OCI-LY3 (cell line): ENCODE data around the gene IL1RAPL1.

Experiments
- H2AFZ ChIP-seq: fragments of 200-600, 300-600 bp; shearing (Covaris generic); 2 replicates; pipeline ENCODE4 v1.6.0; 2014; ENCODE audit warnings: antibody characterized with exemption, low read depth, low read length
- H3K27ac ChIP-seq: fragments of 200-600, 300-600 bp; sonication (generic); 2 replicates; pipeline ENCODE4 v1.5.1; 2014; ENCODE audit warnings: mild to moderate bottlenecking, low read length, moderate library complexity, mixed read lengths
- H3K27me3 ChIP-seq: fragments of 200-600, 300-600 bp; sonication (generic); 2 replicates; pipeline ENCODE4 v1.6.1; 2014; ENCODE audit warnings: low read depth, low read length, mixed read lengths
- H3K36me3 ChIP-seq: fragments of 200-600, 300-600 bp; sonication (generic); replicated peaks from 2 replicates; pipeline ENCODE3; 2014; ENCODE audit warnings: low read depth, low read length, mixed read lengths
- H3K4me1 ChIP-seq: fragments of 300-600, 200-600 bp; sonication (generic); 2 replicates; pipeline ENCODE4 v1.6.1; 2014; ENCODE audit warnings: low read length, mixed read lengths
- H3K4me2 ChIP-seq: fragments of 200-600, 300-600 bp; sonication (generic); 2 replicates; pipeline ENCODE4 v1.6.1; 2014; ENCODE audit warnings: low read length, mixed read lengths
- H3K4me3 ChIP-seq: fragments of 300-600, 200-600 bp; sonication (generic); 2 replicates; pipeline ENCODE4 v1.5.1; 2014; ENCODE audit warnings: antibody characterized with exemption, mild to moderate bottlenecking, low read length, moderate library complexity
- H3K79me2 ChIP-seq: fragments of 300-600, 200-600 bp; shearing (Covaris generic); 2 replicates; pipeline ENCODE4 v1.6.1; 2014; ENCODE audit warnings: mild to moderate bottlenecking, low read length, mixed read lengths
- H3K9ac ChIP-seq: fragments of 300-600, 200-600 bp; shearing (Covaris generic); 2 replicates; pipeline ENCODE4 v1.6.0; 2014; ENCODE audit warnings: mild to moderate bottlenecking, low read length, moderate library complexity
- H3K9me3 ChIP-seq: fragments of 200-600, 300-600 bp; shearing (Covaris generic); 2 replicates; pipeline ENCODE4 v1.6.1; 2014; ENCODE audit warnings: low read length, mixed read lengths; ENCODE audit not compliant: insufficient read depth
- H4K20me1 ChIP-seq: fragments of 200-600, 300-600 bp; sonication (generic); 2 replicates; pipeline ENCODE4 v1.6.1; 2016; ENCODE audit warnings: low read length, mixed read lengths; ENCODE audit not compliant: insufficient read depth
- EZH2phosphoT487 ChIP-seq: fragments of 200-600 bp; shearing (Covaris generic); IDR thresholded peaks from 2 replicates; pipeline ENCODE4 v1.6.1; 2018; ENCODE audit warnings: antibody characterized with exemption, mixed run types, low read depth
- TF ChIP-seq, protein P1 (sequence below): fragments of 200-600, 300-600 bp; sonication (generic); IDR thresholded peaks from 2 replicates; pipeline ENCODE4 v1.5.1; 2014; ENCODE audit warnings: antibody characterized with exemption, low read length, low read depth

Gene IL1RAPL1

DNA sequence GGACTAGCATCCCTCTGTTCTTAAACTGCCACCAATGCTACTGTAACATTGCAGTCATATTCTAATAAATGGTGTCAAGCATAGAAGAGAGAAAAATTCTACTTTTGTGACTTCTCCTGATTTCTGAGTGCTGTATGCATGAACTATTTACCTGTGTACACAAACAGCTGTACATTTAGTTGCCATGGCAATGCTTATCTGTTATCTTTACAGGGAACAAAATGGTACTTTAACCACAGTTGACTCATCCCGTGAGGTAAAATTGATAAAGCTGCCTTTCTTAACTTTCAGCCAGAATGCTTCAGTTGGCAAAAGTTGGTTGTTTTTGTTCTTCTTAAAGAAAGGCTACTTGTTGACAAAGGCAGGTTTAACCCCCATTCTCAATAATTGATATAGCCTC lies 1040.6 kb downstream of the IL1RAPL1 start:
- H2AFZ ChIP-seq: no peak overlapping the region
- no peak overlapping the region for H3K4me2 ChIP-seq
- no peaks in the 10 kb centered on the region for H3K27me3 ChIP-seq

DNA sequence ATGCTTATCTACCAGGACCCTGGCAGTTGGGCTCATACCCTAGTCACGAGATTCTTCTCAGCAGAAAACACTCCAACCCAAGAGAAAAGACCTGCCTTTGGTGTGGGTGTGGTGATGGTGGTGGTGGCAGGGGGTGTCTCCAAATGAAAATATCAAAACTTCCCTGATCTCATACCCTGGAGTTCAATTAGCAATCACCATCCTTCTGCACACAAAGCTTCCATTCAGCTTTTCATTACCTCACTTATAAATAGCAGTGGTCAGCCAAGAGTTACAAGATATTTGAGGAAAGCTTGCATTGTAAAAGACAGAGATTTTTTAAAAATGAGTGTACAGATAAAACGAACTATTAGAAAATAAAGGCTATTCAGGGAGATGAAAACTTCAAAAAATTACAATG lies 1047.3 kb downstream of the IL1RAPL1 start:
- no peak for TF ChIP-seq EZH2phosphoT487
- TF ChIP-seq, protein P1, sequence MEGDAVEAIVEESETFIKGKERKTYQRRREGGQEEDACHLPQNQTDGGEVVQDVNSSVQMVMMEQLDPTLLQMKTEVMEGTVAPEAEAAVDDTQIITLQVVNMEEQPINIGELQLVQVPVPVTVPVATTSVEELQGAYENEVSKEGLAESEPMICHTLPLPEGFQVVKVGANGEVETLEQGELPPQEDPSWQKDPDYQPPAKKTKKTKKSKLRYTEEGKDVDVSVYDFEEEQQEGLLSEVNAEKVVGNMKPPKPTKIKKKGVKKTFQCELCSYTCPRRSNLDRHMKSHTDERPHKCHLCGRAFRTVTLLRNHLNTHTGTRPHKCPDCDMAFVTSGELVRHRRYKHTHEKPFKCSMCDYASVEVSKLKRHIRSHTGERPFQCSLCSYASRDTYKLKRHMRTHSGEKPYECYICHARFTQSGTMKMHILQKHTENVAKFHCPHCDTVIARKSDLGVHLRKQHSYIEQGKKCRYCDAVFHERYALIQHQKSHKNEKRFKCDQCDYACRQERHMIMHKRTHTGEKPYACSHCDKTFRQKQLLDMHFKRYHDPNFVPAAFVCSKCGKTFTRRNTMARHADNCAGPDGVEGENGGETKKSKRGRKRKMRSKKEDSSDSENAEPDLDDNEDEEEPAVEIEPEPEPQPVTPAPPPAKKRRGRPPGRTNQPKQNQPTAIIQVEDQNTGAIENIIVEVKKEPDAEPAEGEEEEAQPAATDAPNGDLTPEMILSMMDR: no peak
- H3K79me2 ChIP-seq: no peaks in the 10 kb centered on the region
- no peak overlapping the region for H3K27ac ChIP-seq
- H3K27me3 ChIP-seq: no peaks in the 10 kb centered on the region
- H3K36me3 ChIP-seq: no peaks in the 10 kb centered on the region
- no peak overlapping the region for H3K9ac ChIP-seq
- H3K4me3 ChIP-seq: no peak overlapping the region
- H3K9me3 ChIP-seq: no peaks in the 10 kb centered on the region
- no peak overlapping the region for H2AFZ ChIP-seq
- H4K20me1 ChIP-seq: no peaks in the 10 kb centered on the region
- no peaks in the 10 kb centered on the region for H3K4me1 ChIP-seq
- no peak overlapping the region for H3K4me2 ChIP-seq

More for the DNA sequence above, 1040.6 kb downstream of the IL1RAPL1 start:
- Histone ChIP-seq H3K9ac (no peak overlapping the region), H4K20me1 (no peaks in the 10 kb centered on the region), H3K4me3 (no peak overlapping the region), H3K9me3 (no peaks in the 10 kb centered on the region), H3K79me2 (no peaks in the 10 kb centered on the region), H3K36me3 (no peaks in the 10 kb centered on the region), H3K4me1 (peaks cover 11% of the 10 kb centered on the region), H3K27ac (no peak overlapping the region)
- TF ChIP-seq, protein P1: no peak
- TF ChIP-seq EZH2phosphoT487: no peak

DNA sequence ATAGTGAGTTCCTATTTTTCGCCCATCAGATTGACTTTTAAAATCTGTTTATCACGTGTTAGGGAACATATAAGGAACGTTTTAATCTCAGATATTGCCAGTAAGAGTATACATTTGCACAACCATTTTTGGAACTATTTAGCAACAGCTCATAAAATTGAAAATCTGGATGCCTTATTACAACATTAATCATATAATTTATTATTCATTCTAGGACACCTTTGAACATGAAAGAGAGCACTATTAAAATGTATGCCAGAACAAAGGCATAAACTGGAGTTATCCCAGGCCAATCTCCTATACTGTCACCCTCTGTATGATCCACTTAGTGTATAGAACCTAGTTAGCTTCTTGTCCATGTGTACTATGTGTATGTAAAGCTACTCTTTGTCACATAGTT lies 1049.1 kb downstream of the IL1RAPL1 start:
- Histone ChIP-seq H3K27ac (no peak overlapping the region), H3K27me3 (no peaks in the 10 kb centered on the region), H3K4me2 (no peak overlapping the region), H3K9me3 (no peaks in the 10 kb centered on the region), H3K4me1 (no peaks in the 10 kb centered on the region), H2AFZ (no peak overlapping the region), H3K79me2 (no peaks in the 10 kb centered on the region), H4K20me1 (no peaks in the 10 kb centered on the region), H3K9ac (no peak overlapping the region), H3K36me3 (no peaks in the 10 kb centered on the region), H3K4me3 (no peak overlapping the region)
- TF ChIP-seq EZH2phosphoT487: no peak
- TF ChIP-seq, protein P1: no peak

DNA sequence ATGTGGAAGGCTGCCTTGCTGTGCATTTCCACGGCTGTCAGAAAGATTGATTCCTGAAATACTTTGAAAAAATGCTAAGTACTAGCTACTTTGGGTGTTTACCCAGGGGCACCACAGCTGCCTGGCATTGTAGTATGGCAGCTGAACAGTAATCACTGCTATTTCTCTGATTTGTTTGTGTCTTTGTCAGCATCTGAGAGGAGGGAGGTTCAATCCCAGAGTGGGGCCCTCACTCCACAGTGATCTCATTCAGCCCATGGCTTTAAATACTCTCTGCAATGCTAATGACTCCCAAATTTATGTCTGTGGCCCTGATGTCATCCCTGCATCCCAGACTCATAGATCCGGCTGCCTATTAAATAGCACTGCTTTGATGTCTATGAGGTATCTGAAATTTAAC lies 1052.9 kb downstream of the IL1RAPL1 start:
- Histone ChIP-seq H4K20me1 (no peaks in the 10 kb centered on the region), H3K9ac (no peak overlapping the region), H3K36me3 (no peaks in the 10 kb centered on the region), H3K4me1 (no peaks in the 10 kb centered on the region), H3K79me2 (no peaks in the 10 kb centered on the region), H3K27me3 (no peaks in the 10 kb centered on the region), H2AFZ (no peak overlapping the region), H3K4me3 (no peak overlapping the region), H3K9me3 (no peaks in the 10 kb centered on the region), H3K4me2 (no peak overlapping the region), H3K27ac (no peak overlapping the region)
- TF ChIP-seq EZH2phosphoT487: no peak
- TF ChIP-seq, protein P1: no peak
